Rectal smooth muscle tissue (tissue), 1 donor: ENCODE data around the gene OR7C2.
"Not testable (repeated sequence)": the region's sequence is repeated elsewhere in the genome, so short reads cannot be mapped to it uniquely, and the experiment has no call there.

Experiments
- H3K27ac ChIP-seq: one replicate; pipeline ENCODE4 v1.7.0; 2013; ENCODE audit warnings: low read depth, low read length, inconsistent platforms
- H3K27me3 ChIP-seq: one replicate; pipeline ENCODE4 v1.7.0; 2013; ENCODE audit warnings: low read length; ENCODE audit not compliant: control insufficient read depth, insufficient read depth
- H3K36me3 ChIP-seq: one replicate; pipeline ENCODE4 v1.7.0; 2013; ENCODE audit warnings: low read length; ENCODE audit not compliant: control insufficient read depth, insufficient read depth
- H3K4me1 ChIP-seq: one replicate; pipeline ENCODE4 v1.7.0; 2013; ENCODE audit warnings: low read length; ENCODE audit not compliant: control insufficient read depth, insufficient read depth
- H3K4me3 ChIP-seq: one replicate; pipeline ENCODE4 v1.7.0; 2013; ENCODE audit warnings: low read length
- H3K9ac ChIP-seq: one replicate; pipeline ENCODE4 v1.7.0; 2013; ENCODE audit warnings: low read length

OR7C2 gene

GRCh38 chr19:14941189-14941588 is at the start of gene OR7C2:
OR7C2 (plus strand) TSS chr19:14941489; CDS start chr19:14941489, 0 bp downstream.
- no peaks in the 10 kb centered on the region for H3K36me3 ChIP-seq
- no peaks in the 10 kb centered on the region for H3K4me1 ChIP-seq
- H3K27ac ChIP-seq: no peak within 1 kb of the TSS
- no peaks in the 10 kb centered on the region for H3K27me3 ChIP-seq
- H3K4me3 ChIP-seq: no peak within 1 kb of the TSS
- no peak within 1 kb of the TSS for H3K9ac ChIP-seq

DNA sequence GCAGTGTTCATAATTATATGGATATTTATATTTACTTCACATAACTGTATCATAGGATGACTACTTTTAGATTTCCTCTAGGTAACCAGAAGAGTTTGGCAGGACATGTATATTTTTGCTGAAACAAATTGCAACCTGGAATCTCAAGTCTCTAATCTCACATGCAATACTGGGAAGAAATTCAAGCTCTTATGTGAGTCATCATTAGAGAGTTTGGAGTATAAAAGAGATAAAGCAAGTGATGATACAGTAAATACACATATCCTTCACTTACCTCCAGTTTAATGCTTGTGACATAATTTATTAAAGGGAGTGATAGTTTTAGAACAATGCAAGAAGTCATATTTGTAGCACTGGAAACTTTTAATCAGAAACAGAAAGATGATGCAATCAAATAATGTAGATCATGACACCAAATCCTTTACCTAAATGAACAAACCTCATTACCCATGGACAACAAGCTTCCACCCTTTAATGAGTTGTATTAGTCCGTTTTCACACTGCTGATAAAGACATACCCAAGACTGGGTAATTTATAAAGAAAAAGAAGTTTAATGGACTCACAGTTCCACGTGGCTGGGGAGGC is 39.5 kb upstream of the OR7C2 start:
- Histone ChIP-seq H3K4me1 (no peaks in the 10 kb centered on the region), H3K27ac (no peak overlapping the region), H3K36me3 (no peaks in the 10 kb centered on the region), H3K9ac (no peak overlapping the region), H3K27me3 (no peaks in the 10 kb centered on the region), H3K4me3 (no peak overlapping the region)

DNA sequence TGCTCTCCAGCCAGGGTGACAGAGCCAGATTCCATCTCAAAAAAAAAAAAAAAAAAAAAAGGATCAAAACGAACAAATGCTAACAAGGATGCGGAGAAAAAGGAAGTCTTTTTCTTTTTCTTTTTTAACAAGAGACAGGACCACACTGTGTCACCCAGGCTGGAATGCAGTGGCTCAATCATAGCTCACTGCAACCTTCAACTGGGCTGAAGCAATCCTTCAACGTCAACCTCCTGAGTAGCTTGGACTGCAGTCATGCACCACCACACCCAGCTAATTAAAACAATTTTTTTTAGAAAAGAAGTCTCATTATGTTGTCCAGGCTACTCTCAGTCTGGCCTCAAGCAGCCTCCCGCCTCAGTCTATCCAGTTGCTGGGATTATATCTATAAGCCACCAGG is 34.6 kb upstream of the OR7C2 start:
- Histone ChIP-seq H3K4me1 (no peaks in the 10 kb centered on the region), H3K27ac (no peak overlapping the region), H3K4me3 (no peak overlapping the region), H3K36me3 (no peaks in the 10 kb centered on the region), H3K9ac (no peak overlapping the region), H3K27me3 (no peaks in the 10 kb centered on the region)

- Histone ChIP-seq H3K4me3 (no peak overlapping the region), H3K9ac (no peak overlapping the region), H3K36me3 (no peaks in the 10 kb centered on the region), H3K4me1 (no peaks in the 10 kb centered on the region), H3K27ac (no peak overlapping the region), H3K27me3 (no peaks in the 10 kb centered on the region)
These were observed 26.2 kb upstream of the OR7C2 start for GRCh38 chr19:14915116-14915515.

GRCh38 chr19:14916848-14917247 is 24.4 kb upstream of the OR7C2 start:
- H3K9ac ChIP-seq: no peak overlapping the region
- H3K36me3 ChIP-seq: no peaks in the 10 kb centered on the region
- H3K4me1 ChIP-seq: no peaks in the 10 kb centered on the region
- no peak overlapping the region for H3K4me3 ChIP-seq
- no peaks in the 10 kb centered on the region for H3K27me3 ChIP-seq
- no peak overlapping the region for H3K27ac ChIP-seq

- Histone ChIP-seq H3K27me3 (no peaks in the 10 kb centered on the region), H3K4me3 (no peak overlapping the region), H3K9ac (no peak overlapping the region), H3K36me3 (no peaks in the 10 kb centered on the region), H3K27ac (no peak overlapping the region), H3K4me1 (no peaks in the 10 kb centered on the region)
These were observed 7.8 kb upstream of the OR7C2 start for GRCh38 chr19:14933506-14933905.

GRCh38 chr19:14940266-14940665 is 1.0 kb upstream of the OR7C2 start:
- no peak overlapping the region for H3K9ac ChIP-seq
- H3K27me3 ChIP-seq: no peaks in the 10 kb centered on the region
- no peaks in the 10 kb centered on the region for H3K36me3 ChIP-seq
- H3K4me1 ChIP-seq: no peaks in the 10 kb centered on the region
- H3K4me3 ChIP-seq: no peak overlapping the region
- H3K27ac ChIP-seq: no peak overlapping the region

- Histone ChIP-seq H3K27ac (no peak overlapping the region), H3K4me3 (no peak overlapping the region), H3K9ac (no peak overlapping the region), H3K27me3 (no peaks in the 10 kb centered on the region), H3K4me1 (no peaks in the 10 kb centered on the region), H3K36me3 (no peaks in the 10 kb centered on the region)
These were observed 2.3 kb downstream of the OR7C2 start for GRCh38 chr19:14943601-14944000.

GRCh38 chr19:14944456-14944855 is 3.2 kb downstream of the OR7C2 start:
- H3K9ac ChIP-seq: no peak overlapping the region
- H3K27ac ChIP-seq: no peak overlapping the region
- no peak overlapping the region for H3K4me3 ChIP-seq
- no peaks in the 10 kb centered on the region for H3K27me3 ChIP-seq
- H3K4me1 ChIP-seq: no peaks in the 10 kb centered on the region
- no peaks in the 10 kb centered on the region for H3K36me3 ChIP-seq

DNA sequence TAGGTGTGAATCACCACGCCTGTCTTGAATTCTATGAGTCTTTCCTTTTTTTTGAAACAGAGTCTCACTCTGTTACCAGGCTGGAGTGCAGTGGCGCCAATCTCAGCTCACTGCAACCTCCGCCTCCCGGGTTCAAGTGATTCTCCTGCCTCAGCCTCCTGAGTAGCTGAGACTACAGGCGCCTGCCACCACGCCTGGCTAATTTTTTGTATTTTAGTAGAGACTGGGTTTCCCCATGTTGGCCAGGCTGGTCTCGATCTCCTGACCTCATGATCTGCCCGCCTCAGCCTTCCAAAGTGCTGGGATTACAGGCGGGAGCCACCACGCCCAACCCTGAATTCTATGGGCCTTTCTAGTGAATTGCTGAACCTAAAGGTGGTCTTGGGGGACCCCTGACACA is 8.1 kb downstream of the OR7C2 start:
- not testable (repeated sequence) for H3K9ac ChIP-seq, H3K27ac ChIP-seq, H3K4me3 ChIP-seq

DNA sequence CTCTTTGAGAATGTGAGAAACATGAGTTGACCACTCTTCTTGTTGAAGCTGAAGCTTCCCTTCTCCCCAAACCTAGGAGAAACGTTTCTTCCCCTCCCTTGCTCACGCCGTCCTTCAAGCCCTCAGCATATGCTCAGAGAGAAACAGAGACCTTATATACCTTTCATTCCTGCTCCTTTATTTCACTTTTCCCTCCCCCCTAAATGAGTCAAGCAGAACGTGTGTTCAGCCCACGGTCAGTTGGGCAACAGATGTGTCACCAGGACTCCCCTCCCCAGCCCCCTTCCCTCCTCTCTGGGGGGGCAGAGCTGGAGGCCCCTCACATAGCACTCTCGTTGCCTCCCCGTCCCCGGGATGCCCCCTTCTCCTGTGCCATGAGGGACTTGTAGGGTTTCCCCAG is 8.6 kb downstream of the OR7C2 start:
- H3K27me3 ChIP-seq: no peaks in the 10 kb centered on the region
- H3K36me3 ChIP-seq: no peaks in the 10 kb centered on the region
- no peak overlapping the region for H3K9ac ChIP-seq
- no peak overlapping the region for H3K4me3 ChIP-seq
- no peaks in the 10 kb centered on the region for H3K4me1 ChIP-seq
- no peak overlapping the region for H3K27ac ChIP-seq

More for the DNA sequence above, 8.1 kb downstream of the OR7C2 start:
- not testable (repeated sequence) for H3K27me3 ChIP-seq, H3K4me1 ChIP-seq, H3K36me3 ChIP-seq

GRCh38 chr19:14950421-14950820 is 9.1 kb downstream of the OR7C2 start:
- no peaks in the 10 kb centered on the region for H3K4me1 ChIP-seq
- H3K4me3 ChIP-seq: no peak overlapping the region
- H3K9ac ChIP-seq: no peak overlapping the region
- no peaks in the 10 kb centered on the region for H3K36me3 ChIP-seq
- no peak overlapping the region for H3K27ac ChIP-seq
- no peaks in the 10 kb centered on the region for H3K27me3 ChIP-seq

- no peaks in the 10 kb centered on the region for H3K27me3 ChIP-seq
- H3K4me3 ChIP-seq: no peak overlapping the region
- H3K36me3 ChIP-seq: no peaks in the 10 kb centered on the region
These were observed 11.5 kb downstream of the OR7C2 start for GRCh38 chr19:14952767-14953166.

More at GRCh38 chr19:14952767-14953166, 11.5 kb downstream of the OR7C2 start:
- Histone ChIP-seq H3K4me1 (no peaks in the 10 kb centered on the region), H3K27ac (no peak overlapping the region), H3K9ac (no peak overlapping the region)
